Keratinocyte (primary cell): ENCODE data around the gene DAGLA. TPM values are rescaled to one million over a fixed set of nuclear protein-coding genes. Genes with fewer than 3 reads are reported as not detected.

Experiments used
- DNase-seq: peaks from one replicate; pipeline ENCODE4 v3.0.0-alpha.2; 2011; ENCODE audit warnings: low read depth, missing footprints, low spot score
- FAIRE-seq: peaks from 2 replicates; lab custom pipeline; 2011; peaks lifted over from hg19 to GRCh38; lab: Jason Lieb, UNC
- H2AFZ ChIP-seq: 2 replicates; pipeline ENCODE4 v1.6.0; 2012; ENCODE audit warnings: low read length, control low read depth, inconsistent platforms; ENCODE audit not compliant: control insufficient read depth
- H3K27ac ChIP-seq: 2 replicates; pipeline ENCODE4 v1.5.1; 2011; ENCODE audit warnings: low read length; ENCODE audit not compliant: control insufficient read depth, insufficient read depth
- H3K27me3 ChIP-seq: 3 replicates; pipeline ENCODE4 v1.6.0; 2011; ENCODE audit warnings: low read length; ENCODE audit not compliant: control insufficient read depth, insufficient read depth; ENCODE audit errors: extremely low read depth
- H3K36me3 ChIP-seq, 2 experiments: 2 replicates in 1 of 2; 3 replicates in 1 of 2; pipeline ENCODE4 v1.5.1; 2011; ENCODE audit warnings: low read length in 2 of 2, mild to moderate bottlenecking in 1 of 2; ENCODE audit not compliant: control insufficient read depth in 2 of 2, insufficient read depth in 2 of 2; ENCODE audit errors: extremely low read depth in 1 of 2
- H3K4me1 ChIP-seq: 3 replicates; pipeline ENCODE4 v1.5.1; 2011; ENCODE audit warnings: low read length; ENCODE audit not compliant: control insufficient read depth, insufficient read depth; ENCODE audit errors: extremely low read depth
- H3K4me2 ChIP-seq: 3 replicates; pipeline ENCODE4 v1.6.0; 2011; ENCODE audit warnings: low read depth, low read length; ENCODE audit not compliant: control insufficient read depth, insufficient read depth; ENCODE audit errors: extremely low read depth
- H3K4me3 ChIP-seq, 3 experiments: fragments of 200-600 bp in 1 of 3; sonication (generic) in 1 of 3; 2 replicates in 2 of 3; 3 replicates in 1 of 3; pipeline ENCODE4 v1.5.1; 2011 to 2016; ENCODE audit warnings: low read length in 3 of 3, mild to moderate bottlenecking in 3 of 3, control low read depth in 2 of 3, inconsistent platforms in 1 of 3, low read depth in 1 of 3, mixed read lengths in 1 of 3, mixed run types in 1 of 3, moderate library complexity in 1 of 3; ENCODE audit not compliant: control insufficient read depth in 2 of 3, insufficient read depth in 2 of 3; ENCODE audit errors: extremely low read depth in 1 of 3
- H3K79me2 ChIP-seq: 2 replicates; pipeline ENCODE4 v1.6.0; 2012; ENCODE audit warnings: low read length; ENCODE audit not compliant: control insufficient read depth, insufficient read depth
- H3K9ac ChIP-seq: 3 replicates; pipeline ENCODE4 v1.6.0; 2011; ENCODE audit warnings: low read length; ENCODE audit not compliant: control insufficient read depth, insufficient read depth; ENCODE audit errors: extremely low read depth
- H3K9me1 ChIP-seq: 3 replicates; pipeline ENCODE4 v1.6.0; 2011; ENCODE audit warnings: low read length; ENCODE audit not compliant: control insufficient read depth, insufficient read depth; ENCODE audit errors: extremely low read depth
- H3K9me3 ChIP-seq: 2 replicates; pipeline ENCODE4 v1.5.1; 2012; ENCODE audit warnings: low read depth, low read length; ENCODE audit not compliant: control insufficient read depth
- H4K20me1 ChIP-seq: 3 replicates; pipeline ENCODE4 v1.6.0; 2011; ENCODE audit warnings: low read length; ENCODE audit not compliant: control insufficient read depth, insufficient read depth; ENCODE audit errors: extremely low read depth
- CTCF ChIP-seq, 3 experiments: IDR thresholded peaks in 1 of 3; conservative IDR thresholded peaks in 1 of 3; optimal IDR thresholded peaks in 1 of 3; 2 replicates in 2 of 3; 3 replicates in 1 of 3; pipeline versions ENCODE3 to v1.5.1; 2011; ENCODE audit warnings: low read length in 3 of 3, mild to moderate bottlenecking in 3 of 3, moderate library complexity in 2 of 3, control low read depth in 1 of 3, inconsistent platforms in 1 of 3; ENCODE audit not compliant: insufficient read depth in 2 of 3; ENCODE audit errors: extremely low read depth in 1 of 3
- EZH2 ChIP-seq: IDR thresholded peaks from one replicate; pipeline ENCODE4 v1.6.1; 2012; ENCODE audit warnings: inconsistent platforms, mild to moderate bottlenecking, low read length, moderate library complexity
- dilution Hi-C: fragments of 300-500 bp; cut with MboI; formaldehyde crosslinking; loops from one replicate; pipeline ENCODE4 v1.7.0; 2020; ENCODE audit warnings: low sequenced_read_pairs; ENCODE audit not compliant: extremely low pct_ligation_motif_present
- polyA plus RNA-seq, 5 experiments: library from polyadenylated mRNA; depleted of rRNA in 3 of 5; stranded (reverse) in 3 of 5; stranded (forward) in 1 of 5; unstranded in 1 of 5; fragments of >200 nt; gene quantifications; 1 replicate in 1 of 5; 2 replicates in 3 of 5; 3 replicates in 1 of 5; pipeline versions ENCODE4 v1.2.1 to v1.2.3, GENCODE V29; 2011 to 2012; ENCODE audit warnings: missing spikeins in 2 of 5, low read depth in 1 of 5, low replicate concordance in 1 of 5

DAGLA gene
- polyA plus RNA-seq, 1 donor (not counting 4 experiments of a cell fraction or from before 2014, with no cell fraction given), result 0.03 TPM

GRCh38 chr11:61716478-61717285 is 36.5 kb downstream of the DAGLA start:
- dilution Hi-C loops, result no loop called here
- H3K27ac ChIP-seq, result no peak overlapping the region
- H3K9me1 ChIP-seq, result no peaks in the 10 kb centered on the region
- no peak for TF ChIP-seq EZH2
- no peak for TF ChIP-seq CTCF (optimal IDR thresholded peaks at IDR 0.05 in 1 of 3, IDR thresholded peaks at IDR 0.05 in 1 of 3, conservative IDR thresholded peaks at IDR 0.05 in 1 of 3; ENCODE audit: extremely low read depth in 1 of 3, insufficient read depth in 2 of 3, low read length in 3 of 3)
- H3K79me2 ChIP-seq, result no peaks in the 10 kb centered on the region
- H3K27me3 ChIP-seq, result peaks cover 70% of the 10 kb centered on the region
- H3K4me3 ChIP-seq, result no peak overlapping the region
- no peaks in the 10 kb centered on the region for H4K20me1 ChIP-seq
- DNase-seq (no peak), FAIRE-seq (no peak)
- H3K36me3 ChIP-seq, result no peaks in the 10 kb centered on the region
- H3K9me3 ChIP-seq, result no peaks in the 10 kb centered on the region
- no peak overlapping the region for H3K9ac ChIP-seq
- H2AFZ ChIP-seq, result no peak overlapping the region
- no peak overlapping the region for H3K4me2 ChIP-seq
- no peaks in the 10 kb centered on the region for H3K4me1 ChIP-seq

GRCh38 chr11:61717286-61718033 is 37.3 kb downstream of the DAGLA start:
- Histone ChIP-seq H3K36me3 (no peaks in the 10 kb centered on the region), H4K20me1 (no peaks in the 10 kb centered on the region), H3K27me3 (peaks cover 69% of the 10 kb centered on the region), H3K4me2 (no peak overlapping the region), H3K9me3 (no peaks in the 10 kb centered on the region), H3K4me3 (no peak overlapping the region), H3K4me1 (no peaks in the 10 kb centered on the region), H2AFZ (no peak overlapping the region), H3K79me2 (no peaks in the 10 kb centered on the region), H3K9me1 (no peaks in the 10 kb centered on the region), H3K9ac (no peak overlapping the region), H3K27ac (no peak overlapping the region)
- dilution Hi-C loops, result no loop called here
- DNase-seq (no peak), FAIRE-seq (no peak)
- TF ChIP-seq EZH2, result no peak
- TF ChIP-seq CTCF (optimal IDR thresholded peaks at IDR 0.05 in 1 of 3, IDR thresholded peaks at IDR 0.05 in 1 of 3, conservative IDR thresholded peaks at IDR 0.05 in 1 of 3; ENCODE audit: extremely low read depth in 1 of 3, insufficient read depth in 2 of 3, low read length in 3 of 3), result no peak
